Endothelial cell of umbilical vein (primary cell): ENCODE measurements around the gene WDR4.
"Not testable (repeated sequence)": the region's sequence is repeated elsewhere in the genome, so short reads cannot be mapped to it uniquely, and the experiment has no call there.

ENCODE experiments used
- EZH2 ChIP-seq: IDR thresholded peaks from 2 replicates; pipeline ENCODE4 v1.6.1; 2012; ENCODE audit warnings: borderline replicate concordance, low read depth, mild to moderate bottlenecking, moderate library complexity, low read length, inconsistent platforms; ENCODE audit not compliant: severe bottlenecking
- FOS ChIP-seq: IDR thresholded peaks from 2 replicates; pipeline ENCODE4 v1.6.1; 2011; ENCODE audit warnings: mild to moderate bottlenecking, low read length, moderate library complexity, borderline replicate concordance; ENCODE audit not compliant: insufficient read depth
- GATA2 ChIP-seq: IDR thresholded peaks from 2 replicates; pipeline ENCODE4 v1.7.0; 2011; ENCODE audit warnings: low read depth, mild to moderate bottlenecking, moderate library complexity, mixed read lengths, low read length; ENCODE audit not compliant: insufficient read length, insufficient read depth
- POLR2A ChIP-seq: IDR thresholded peaks from 2 replicates; pipeline ENCODE4 v1.6.1; 2012; ENCODE audit warnings: low read depth, mild to moderate bottlenecking, control low read depth, low read length
- TF ChIP-seq, protein P1 (sequence below), 2 donors: IDR thresholded peaks; 1 replicate in 1 of 2; 2 replicates in 1 of 2; pipeline ENCODE4 v1.5.1; 2011; ENCODE audit warnings: low read length in 2 of 2, mild to moderate bottlenecking in 2 of 2, moderate library complexity in 2 of 2, control low read depth in 1 of 2, inconsistent platforms in 1 of 2, low read depth in 1 of 2; ENCODE audit not compliant: insufficient read depth in 1 of 2; ENCODE audit errors: extremely low read depth in 1 of 2

DNA sequence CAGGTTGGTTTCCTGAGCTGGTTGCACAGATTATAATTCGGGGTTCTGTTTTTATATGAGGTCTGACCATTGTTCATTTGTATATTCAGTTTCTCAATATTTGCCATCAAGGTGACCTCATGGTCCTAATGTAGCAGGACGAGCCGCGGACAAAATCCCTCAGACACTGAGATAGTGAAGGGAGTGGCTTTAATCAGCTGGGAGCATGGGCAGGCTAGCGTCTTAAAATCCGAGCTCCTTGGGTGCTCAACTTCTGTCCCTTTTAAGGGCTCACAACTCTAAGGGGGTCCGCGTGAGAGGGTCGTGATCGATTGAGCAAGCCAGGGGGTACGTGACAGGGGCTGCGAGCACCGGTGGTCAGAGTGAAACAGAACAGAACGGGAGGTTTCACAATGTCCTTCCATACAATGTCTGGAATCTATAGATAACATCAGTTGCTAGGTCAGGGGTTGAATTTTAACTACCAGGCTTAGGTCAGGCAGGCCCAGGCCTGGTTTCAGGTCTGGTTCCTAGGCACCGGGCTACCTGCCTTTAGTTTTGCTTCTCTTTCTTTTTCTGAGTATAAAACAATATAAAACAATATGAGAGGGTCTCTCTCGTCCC is 71.9 kb downstream of the WDR4 start:
- TF ChIP-seq, protein P1, sequence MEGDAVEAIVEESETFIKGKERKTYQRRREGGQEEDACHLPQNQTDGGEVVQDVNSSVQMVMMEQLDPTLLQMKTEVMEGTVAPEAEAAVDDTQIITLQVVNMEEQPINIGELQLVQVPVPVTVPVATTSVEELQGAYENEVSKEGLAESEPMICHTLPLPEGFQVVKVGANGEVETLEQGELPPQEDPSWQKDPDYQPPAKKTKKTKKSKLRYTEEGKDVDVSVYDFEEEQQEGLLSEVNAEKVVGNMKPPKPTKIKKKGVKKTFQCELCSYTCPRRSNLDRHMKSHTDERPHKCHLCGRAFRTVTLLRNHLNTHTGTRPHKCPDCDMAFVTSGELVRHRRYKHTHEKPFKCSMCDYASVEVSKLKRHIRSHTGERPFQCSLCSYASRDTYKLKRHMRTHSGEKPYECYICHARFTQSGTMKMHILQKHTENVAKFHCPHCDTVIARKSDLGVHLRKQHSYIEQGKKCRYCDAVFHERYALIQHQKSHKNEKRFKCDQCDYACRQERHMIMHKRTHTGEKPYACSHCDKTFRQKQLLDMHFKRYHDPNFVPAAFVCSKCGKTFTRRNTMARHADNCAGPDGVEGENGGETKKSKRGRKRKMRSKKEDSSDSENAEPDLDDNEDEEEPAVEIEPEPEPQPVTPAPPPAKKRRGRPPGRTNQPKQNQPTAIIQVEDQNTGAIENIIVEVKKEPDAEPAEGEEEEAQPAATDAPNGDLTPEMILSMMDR (IDR thresholded peaks at IDR 0.05; ENCODE audit: extremely low read depth in 1 of 2, insufficient read depth in 1 of 2, low read depth in 1 of 2, low read length in 2 of 2), result not testable (repeated sequence)
- not testable (repeated sequence) for TF ChIP-seq POLR2A, GATA2, EZH2, FOS
